OCI-LY1 (cell line): Measurements from ENCODE around the gene PDE6C.

Source experiments
- H2AFZ ChIP-seq: fragments of 200-600 bp; sonication (generic), shearing (Covaris generic); 2 replicates; pipeline ENCODE4 v1.6.0; 2014; ENCODE audit warnings: antibody characterized with exemption, mild to moderate bottlenecking, low read length
- H3F3A ChIP-seq: fragments of 200-600 bp; sonication (generic), shearing (Covaris generic); 2 replicates; pipeline ENCODE4 v1.6.0; 2014; ENCODE audit warnings: mild to moderate bottlenecking, antibody characterized with exemption, low read length, moderate library complexity; ENCODE audit not compliant: insufficient read depth
- H3K27ac ChIP-seq: fragments of 200-600 bp; sonication (generic); 2 replicates; pipeline ENCODE4 v1.5.1; 2014; ENCODE audit warnings: low read length, mixed run types, mild to moderate bottlenecking, low read depth; ENCODE audit not compliant: poor library complexity, severe bottlenecking
- H3K27me3 ChIP-seq: fragments of 200-600 bp; sonication (generic); 2 replicates; pipeline ENCODE4 v1.6.0; 2014; ENCODE audit warnings: antibody characterized with exemption, mild to moderate bottlenecking, low read length, moderate library complexity; ENCODE audit not compliant: insufficient read depth
- H3K36me3 ChIP-seq: fragments of 200-600 bp; sonication (generic); 2 replicates; pipeline ENCODE4 v1.6.1; 2014; ENCODE audit warnings: mild to moderate bottlenecking, antibody characterized with exemption, low read length, moderate library complexity, mixed read lengths; ENCODE audit not compliant: insufficient read depth
- H3K4me1 ChIP-seq: fragments of 200-600 bp; sonication (generic); 2 replicates; pipeline ENCODE4 v1.5.1; 2014; ENCODE audit warnings: mild to moderate bottlenecking, low read length, moderate library complexity; ENCODE audit not compliant: insufficient read depth, severe bottlenecking
- H3K4me2 ChIP-seq: fragments of 200-600 bp; sonication (generic), shearing (Covaris generic); 2 replicates; pipeline ENCODE4 v1.6.1; 2014; ENCODE audit warnings: low read length
- H3K4me3 ChIP-seq: fragments of 200-600 bp; sonication (generic); 2 replicates; pipeline ENCODE4 v1.5.1; 2014; ENCODE audit warnings: low read length, low read depth, mild to moderate bottlenecking, mixed read lengths; ENCODE audit not compliant: poor library complexity, severe bottlenecking
- H3K79me2 ChIP-seq: fragments of 200-600 bp; shearing (Covaris generic); 2 replicates; pipeline ENCODE4 v1.6.1; 2016; ENCODE audit warnings: mixed run types, low read length, mixed read lengths; ENCODE audit not compliant: insufficient read depth
- H3K9ac ChIP-seq: fragments of 200-600 bp; sonication (generic), shearing (Covaris generic); 2 replicates; pipeline ENCODE4 v1.6.1; 2014; ENCODE audit warnings: mild to moderate bottlenecking, low read length, mixed read lengths
- H3K9me2 ChIP-seq: fragments of 200-600 bp; sonication (generic), shearing (Covaris generic); 2 replicates; pipeline ENCODE4 v1.6.1; 2014; ENCODE audit warnings: low read depth, mild to moderate bottlenecking, low read length, mixed read lengths
- H3K9me3 ChIP-seq: fragments of 200-600 bp; shearing (Covaris generic); 2 replicates; pipeline ENCODE4 v1.6.1; 2014; ENCODE audit warnings: low read length, mixed read lengths
- H4K20me1 ChIP-seq: fragments of 200-600 bp; sonication (generic), shearing (Covaris generic); 2 replicates; pipeline ENCODE4 v1.6.0; 2016; ENCODE audit warnings: mild to moderate bottlenecking, low read length; ENCODE audit not compliant: insufficient read depth
- CTCF ChIP-seq: fragments of 200-600 bp; sonication (generic), shearing (Covaris generic); IDR thresholded peaks from 2 replicates; pipeline ENCODE4 v1.5.1; 2017; ENCODE audit warnings: mild to moderate bottlenecking, antibody characterized with exemption, low read length, moderate library complexity, mixed read lengths
- EZH2 ChIP-seq: fragments of 200-600 bp; sonication (generic), shearing (Covaris generic); IDR thresholded peaks from 2 replicates; pipeline ENCODE4 v1.8.0; 2017; ENCODE audit warnings: borderline replicate concordance, mixed run types, mild to moderate bottlenecking, antibody characterized with exemption, low read length, moderate library complexity, mixed read lengths

Gene PDE6C

GRCh38 chr10:93703066-93703465 is 90.7 kb downstream of the PDE6C start:
- H3K27ac ChIP-seq = no peak overlapping the region
- TF ChIP-seq EZH2 (no peak), CTCF (no peak)
- H4K20me1 ChIP-seq = no peaks in the 10 kb centered on the region
- H3K4me1 ChIP-seq = peaks cover 15% of the 10 kb centered on the region
- no peaks in the 10 kb centered on the region for H3F3A ChIP-seq
- no peaks in the 10 kb centered on the region for H3K79me2 ChIP-seq
- H3K4me3 ChIP-seq = peak overlapping the region; percentile 85
- H3K36me3 ChIP-seq = 0 out of 2 replicates have a peak, but pooled peaks cover 4% of the 10 kb centered on the region
- H3K4me2 ChIP-seq = peak overlapping the region; percentile 97
- no peaks in the 10 kb centered on the region for H3K27me3 ChIP-seq
- peak overlapping the region; percentile 100 for H2AFZ ChIP-seq
- H3K9ac ChIP-seq = peak overlapping the region; percentile 90
- H3K9me2 ChIP-seq = no peaks in the 10 kb centered on the region
- H3K9me3 ChIP-seq = no peaks in the 10 kb centered on the region

GRCh38 chr10:93703841-93704240 is 91.5 kb downstream of the PDE6C start:
- Histone ChIP-seq H3K4me1 (peaks cover 15% of the 10 kb centered on the region), H3K9ac (no peak overlapping the region), H3K4me3 (no peak overlapping the region), H3K36me3 (0 out of 2 replicates have a peak, but pooled peaks cover 1% of the 10 kb centered on the region), H3K27ac (no peak overlapping the region), H3K9me2 (no peaks in the 10 kb centered on the region), H4K20me1 (no peaks in the 10 kb centered on the region), H3K79me2 (no peaks in the 10 kb centered on the region), H2AFZ (no peak overlapping the region; the same call in 1 of the 2 replicates), H3K4me2 (no peak overlapping the region), H3K9me3 (no peaks in the 10 kb centered on the region), H3K27me3 (no peaks in the 10 kb centered on the region), H3F3A (no peaks in the 10 kb centered on the region)
- TF ChIP-seq EZH2 (no peak), CTCF (no peak)

GRCh38 chr10:93704451-93704850 is 92.1 kb downstream of the PDE6C start:
- no peak for TF ChIP-seq EZH2
- Histone ChIP-seq H3K4me1 (peaks cover 15% of the 10 kb centered on the region), H3K27me3 (no peaks in the 10 kb centered on the region), H3K4me2 (no peak overlapping the region), H3K27ac (no peak overlapping the region), H3K36me3 (no peaks in the 10 kb centered on the region), H3K9me2 (no peaks in the 10 kb centered on the region), H3K79me2 (no peaks in the 10 kb centered on the region), H3K4me3 (no peak overlapping the region), H2AFZ (no peak overlapping the region), H3K9ac (no peak overlapping the region), H3K9me3 (no peaks in the 10 kb centered on the region), H3F3A (no peaks in the 10 kb centered on the region), H4K20me1 (no peaks in the 10 kb centered on the region)

GRCh38 chr10:93707623-93708022 is 95.3 kb downstream of the PDE6C start:
- Histone ChIP-seq H3K9me2 (no peaks in the 10 kb centered on the region), H3K4me1 (peaks cover 6% of the 10 kb centered on the region), H3K36me3 (no peaks in the 10 kb centered on the region), H3K4me3 (no peak overlapping the region), H2AFZ (no peak overlapping the region), H3K27ac (no peak overlapping the region), H3K9me3 (no peaks in the 10 kb centered on the region), H4K20me1 (no peaks in the 10 kb centered on the region), H3K4me2 (no peak overlapping the region), H3K9ac (no peak overlapping the region), H3K79me2 (no peaks in the 10 kb centered on the region), H3F3A (no peaks in the 10 kb centered on the region), H3K27me3 (no peaks in the 10 kb centered on the region)
- TF ChIP-seq EZH2 = no peak
- no peak for TF ChIP-seq CTCF
